Uterus (tissue), 4 donors: Measurements from ENCODE around the gene SPAG4. TPM values are rescaled to one million over a fixed set of nuclear protein-coding genes. Genes with fewer than 3 reads are reported as not detected.

Experiments
- DNase-seq, 2 donors: peaks; one replicate each; pipeline ENCODE4 v3.0.0-alpha.2; 2019 to 2020
- H3K27ac ChIP-seq, 2 donors: fragments of 200-600 bp; sonication (generic); 1 replicate in 1 of 2; 2 replicates in 1 of 2; pipeline ENCODE4 v1.5.1; 2016 to 2018
- H3K27me3 ChIP-seq, 2 donors: fragments of 200-600 bp; sonication (generic); one replicate each; pipeline ENCODE4 v1.5.1; 2018 to 2019; ENCODE audit warnings: control low read depth in 1 of 2
- H3K36me3 ChIP-seq, 2 donors: fragments of 200-600 bp; sonication (generic); one replicate each; pipeline ENCODE4 v1.5.1; 2019; ENCODE audit warnings: control low read depth in 1 of 2
- H3K4me1 ChIP-seq, 2 donors: fragments of 200-600 bp; sonication (generic); one replicate each; pipeline ENCODE4 v1.5.1; 2018 to 2019; ENCODE audit warnings: control low read depth in 1 of 2
- H3K4me3 ChIP-seq, 2 donors: fragments of 200-600 bp; sonication (generic); 1 replicate in 1 of 2; 2 replicates in 1 of 2; pipeline ENCODE4 v1.5.1; 2018 to 2019; ENCODE audit warnings: mild to moderate bottlenecking in 1 of 2
- H3K9me3 ChIP-seq, 2 donors: fragments of 200-600 bp; sonication (generic); one replicate each; pipeline ENCODE4 v1.5.1; 2019; ENCODE audit warnings: control low read depth in 1 of 2
- POLR2A ChIP-seq, 2 donors: fragments of 450-650 bp; IDR thresholded peaks; one replicate each; pipeline ENCODE4 v1.6.1; 2016; ENCODE audit warnings: antibody characterized with exemption in 2 of 2, mild to moderate bottlenecking in 1 of 2, moderate library complexity in 1 of 2
- intact Hi-C: fragments of 100-400 bp; cut with DNase I; formaldehyde crosslinking; loops from one replicate; pipeline ENCODE4 v1.15.1; 2023; ENCODE audit warnings: low total_unique reads
- total RNA-seq, 4 donors: library from RNA; depleted of rRNA in 3 of 4; stranded (reverse); fragments of >200 nt in 3 of 4; gene quantifications; one replicate each; pipeline versions ENCODE4 v1.1.0 to v1.2.4, GENCODE V29; 2014 to 2023
- TF ChIP-seq, protein P1 (sequence below), 4 experiments: fragments of 200-600 bp in 2 of 4; fragments of 450-650 bp in 2 of 4; sonication (generic) in 2 of 4; IDR thresholded peaks; one replicate each; pipeline ENCODE4 v1.5.1; 2016 to 2019; ENCODE audit warnings: antibody characterized with exemption in 4 of 4, mild to moderate bottlenecking in 2 of 4, moderate library complexity in 1 of 4
- donor health status: DM: yes; HTN: yes; CAD: no.

The SPAG4 gene
- total RNA-seq, 4 donors from 2014 or later = 2.1 to 8.4 TPM; not detected in 2

GRCh38 chr20:35625584-35626385, 10.2 kb downstream of the SPAG4 start:
- Histone ChIP-seq H3K27me3 (no peaks in the 10 kb centered on the region), H3K9me3 (no peaks in the 10 kb centered on the region), H3K4me1 (no peaks in the 10 kb centered on the region), H3K4me3 (no peak overlapping the region), H3K36me3 (no peaks in the 10 kb centered on the region), H3K27ac (no peak overlapping the region)
- intact Hi-C loops = no loop called here
- DNase-seq = no peak
- TF ChIP-seq, protein P1, sequence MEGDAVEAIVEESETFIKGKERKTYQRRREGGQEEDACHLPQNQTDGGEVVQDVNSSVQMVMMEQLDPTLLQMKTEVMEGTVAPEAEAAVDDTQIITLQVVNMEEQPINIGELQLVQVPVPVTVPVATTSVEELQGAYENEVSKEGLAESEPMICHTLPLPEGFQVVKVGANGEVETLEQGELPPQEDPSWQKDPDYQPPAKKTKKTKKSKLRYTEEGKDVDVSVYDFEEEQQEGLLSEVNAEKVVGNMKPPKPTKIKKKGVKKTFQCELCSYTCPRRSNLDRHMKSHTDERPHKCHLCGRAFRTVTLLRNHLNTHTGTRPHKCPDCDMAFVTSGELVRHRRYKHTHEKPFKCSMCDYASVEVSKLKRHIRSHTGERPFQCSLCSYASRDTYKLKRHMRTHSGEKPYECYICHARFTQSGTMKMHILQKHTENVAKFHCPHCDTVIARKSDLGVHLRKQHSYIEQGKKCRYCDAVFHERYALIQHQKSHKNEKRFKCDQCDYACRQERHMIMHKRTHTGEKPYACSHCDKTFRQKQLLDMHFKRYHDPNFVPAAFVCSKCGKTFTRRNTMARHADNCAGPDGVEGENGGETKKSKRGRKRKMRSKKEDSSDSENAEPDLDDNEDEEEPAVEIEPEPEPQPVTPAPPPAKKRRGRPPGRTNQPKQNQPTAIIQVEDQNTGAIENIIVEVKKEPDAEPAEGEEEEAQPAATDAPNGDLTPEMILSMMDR (IDR thresholded peaks at IDR 0.05) = no peak

GRCh38 chr20:35626386-35627001, 10.9 kb downstream of the SPAG4 start:
- TF ChIP-seq, protein P1 (IDR thresholded peaks at IDR 0.05) = no peak
- no peak for TF ChIP-seq POLR2A (IDR thresholded peaks at IDR 0.05)
- Histone ChIP-seq H3K4me1 (no peaks in the 10 kb centered on the region), H3K36me3 (no peaks in the 10 kb centered on the region), H3K4me3 (no peak overlapping the region), H3K9me3 (no peaks in the 10 kb centered on the region), H3K27ac (no peak overlapping the region), H3K27me3 (no peaks in the 10 kb centered on the region)
- intact Hi-C loops = no loop called here
- no peak for DNase-seq

DNA sequence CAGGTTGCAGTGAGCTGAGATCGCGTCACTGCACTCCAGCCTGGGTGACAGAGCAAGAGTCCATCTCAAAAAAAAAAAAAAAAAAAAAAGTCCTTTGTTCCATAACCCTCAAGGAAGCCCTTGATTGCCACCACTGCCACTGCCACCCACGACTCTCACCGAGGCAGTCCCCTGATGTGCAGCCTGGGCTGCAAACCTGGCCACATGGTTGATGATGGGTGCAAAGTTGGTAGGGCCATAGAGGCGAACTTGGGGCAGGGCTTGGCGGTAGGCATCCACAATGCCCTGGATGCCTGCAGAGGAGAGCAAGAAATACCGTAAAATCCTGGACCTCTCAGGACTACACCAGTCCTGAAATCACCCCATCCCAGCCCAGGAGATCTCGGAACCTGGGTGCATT, 11.5 kb downstream of the SPAG4 start:
- Histone ChIP-seq H3K27me3 (no peaks in the 10 kb centered on the region), H3K27ac (no peak overlapping the region), H3K4me1 (no peaks in the 10 kb centered on the region), H3K4me3 (no peak overlapping the region), H3K9me3 (no peaks in the 10 kb centered on the region), H3K36me3 (no peaks in the 10 kb centered on the region)
- TF ChIP-seq, protein P1 (IDR thresholded peaks at IDR 0.05) = no peak
- no peak for TF ChIP-seq POLR2A (IDR thresholded peaks at IDR 0.05)
- intact Hi-C loops = no loop called here
- no peak for DNase-seq

- Histone ChIP-seq H3K27me3 (no peaks in the 10 kb centered on the region), H3K4me3 (no peak overlapping the region), H3K27ac (no peak overlapping the region), H3K4me1 (no peaks in the 10 kb centered on the region), H3K9me3 (no peaks in the 10 kb centered on the region), H3K36me3 (no peaks in the 10 kb centered on the region)
- DNase-seq = no peak
- TF ChIP-seq, protein P1 (IDR thresholded peaks at IDR 0.05) = no peak
- no peak for TF ChIP-seq POLR2A (IDR thresholded peaks at IDR 0.05)
- intact Hi-C loops = no loop called here
Observed at GRCh38 chr20:35629427-35630145, 14.0 kb downstream of the SPAG4 start.

- intact Hi-C loops = no loop called here
- no peak for TF ChIP-seq POLR2A (IDR thresholded peaks at IDR 0.05)
- TF ChIP-seq, protein P1 (IDR thresholded peaks at IDR 0.05) = no peak
- no peaks in the 10 kb centered on the region for H3K36me3 ChIP-seq
- H3K4me1 ChIP-seq = no peaks in the 10 kb centered on the region
- H3K27ac ChIP-seq = no peak overlapping the region
- no peak for DNase-seq
- no peaks in the 10 kb centered on the region for H3K27me3 ChIP-seq
- H3K4me3 ChIP-seq = no peak overlapping the region
- H3K9me3 ChIP-seq = no peaks in the 10 kb centered on the region
Observed at GRCh38 chr20:35630636-35631035, 15.0 kb downstream of the SPAG4 start.
